AG09309 (cell line): ENCODE data around the gene NEURL1B.
"Not testable (repeated sequence)": the region's sequence is repeated elsewhere in the genome, so short reads cannot be mapped to it uniquely, and the experiment has no call there.

Experiments
- DNase-seq: peaks from one replicate; pipeline ENCODE4 v3.0.0-alpha.2; 2010; ENCODE audit warnings: low read depth
- H3K4me3 ChIP-seq: 2 replicates; pipeline ENCODE4 v1.5.1; 2011; ENCODE audit warnings: mild to moderate bottlenecking, low read depth, low read length, moderate library complexity; ENCODE audit not compliant: control insufficient read depth
- CTCF ChIP-seq: IDR thresholded peaks from 2 replicates; pipeline ENCODE4 v1.5.1; 2011; ENCODE audit warnings: mild to moderate bottlenecking, low read depth, low read length, inconsistent platforms; ENCODE audit not compliant: insufficient read depth, control insufficient read depth; ENCODE audit errors: missing control alignments

The NEURL1B gene

DNA sequence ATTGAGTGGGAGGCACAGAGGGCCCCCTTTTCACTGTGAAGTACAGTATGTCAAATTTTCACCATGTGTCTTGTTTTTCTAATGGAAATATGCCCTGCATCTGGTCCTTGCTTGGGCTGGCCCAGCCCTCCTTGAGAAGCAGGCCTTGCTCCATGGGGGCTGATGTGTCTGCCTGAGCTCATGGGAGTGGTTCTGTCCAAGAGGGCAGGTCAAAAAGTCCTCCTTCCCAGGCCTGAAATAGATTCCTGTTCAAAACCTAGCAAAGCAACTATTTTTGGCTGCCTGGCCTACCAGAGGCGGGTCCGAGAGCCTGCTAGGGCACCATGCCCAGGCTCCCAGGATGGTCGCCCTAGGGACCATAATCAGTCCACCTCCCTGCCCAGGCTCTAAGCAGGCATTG lies 40.5 kb upstream of the NEURL1B start:
- DNase-seq, result no peak

GRCh38 chr5:172601576-172601975 lies 39.5 kb upstream of the NEURL1B start:
- not testable (repeated sequence) for DNase-seq, H3K4me3 ChIP-seq

More for the DNA sequence above, 40.5 kb upstream of the NEURL1B start:
- no peak for TF ChIP-seq CTCF
- H3K4me3 ChIP-seq, result no peak overlapping the region

GRCh38 chr5:172602783-172603231 lies 38.3 kb upstream of the NEURL1B start:
- DNase-seq, result no peak
- H3K4me3 ChIP-seq, result no peak overlapping the region
- no peak for TF ChIP-seq CTCF

GRCh38 chr5:172603251-172603806 lies 37.7 kb upstream of the NEURL1B start:
- no peak overlapping the region for H3K4me3 ChIP-seq
- TF ChIP-seq CTCF, result no peak
- no peak for DNase-seq

DNA sequence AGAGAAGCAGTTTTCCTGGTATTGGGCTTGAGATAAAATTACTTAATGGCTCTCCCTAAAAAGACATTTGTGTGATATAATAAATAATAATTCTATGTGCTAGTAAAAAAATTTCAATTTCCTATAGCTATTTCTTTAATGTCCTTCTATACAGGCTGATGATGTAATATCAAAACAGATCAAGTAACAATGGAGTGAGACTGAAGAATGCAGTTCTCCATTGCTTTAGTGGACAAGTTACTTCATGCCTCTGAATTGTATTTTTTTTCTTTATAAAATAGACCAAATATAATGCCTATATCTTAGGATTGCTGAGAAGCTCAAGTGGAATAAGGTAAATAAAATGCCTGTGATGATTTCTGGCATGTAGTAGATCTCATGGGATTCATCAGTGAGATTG lies 35.6 kb upstream of the NEURL1B start:
- H3K4me3 ChIP-seq, result no peak overlapping the region
- no peak for DNase-seq
- no peak for TF ChIP-seq CTCF

DNA sequence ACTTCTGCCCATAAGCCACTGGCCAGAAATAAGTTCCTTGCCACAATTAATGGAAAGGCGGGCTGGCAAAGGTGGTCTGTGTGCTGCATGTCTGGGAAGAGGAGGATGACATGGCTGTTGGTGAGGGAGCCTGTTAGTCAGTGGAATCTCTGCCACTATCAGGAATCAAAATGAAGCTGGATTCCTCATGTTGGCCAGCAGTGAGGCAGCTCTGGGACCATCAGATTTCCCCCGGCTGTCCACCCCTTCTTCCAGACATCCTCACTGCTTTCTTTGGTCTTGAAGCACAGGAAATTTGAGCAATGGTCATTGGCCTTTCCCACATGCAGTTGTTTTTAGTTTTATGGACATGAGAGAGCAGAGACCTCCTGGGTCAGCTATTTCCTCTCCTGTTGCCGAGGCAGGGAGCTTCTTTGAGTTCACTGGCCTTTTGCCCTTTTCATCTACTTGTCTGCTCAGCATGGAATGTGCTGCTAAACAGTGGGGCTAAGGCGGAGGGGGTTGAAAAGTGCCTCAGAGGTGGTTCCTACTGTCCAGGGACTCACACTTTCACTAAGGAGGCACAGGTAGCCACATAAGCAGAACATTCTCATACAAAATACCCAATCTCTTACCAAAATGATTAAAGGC lies 34.8 kb upstream of the NEURL1B start:
- H3K4me3 ChIP-seq, result no peak overlapping the region
- no peak for DNase-seq
- TF ChIP-seq CTCF, result no peak

GRCh38 chr5:172607213-172607793 lies 33.8 kb upstream of the NEURL1B start:
- H3K4me3 ChIP-seq, result no peak overlapping the region
- no peak for DNase-seq
- TF ChIP-seq CTCF, result no peak
